HEK293 (cell line): ENCODE measurements around the gene CHD5.

ENCODE experiments used
- BCL11B ChIP-seq: fragments of 450-650 bp; formaldehyde crosslinking; IDR thresholded peaks from 2 replicates; pipeline ENCODE4 v1.5.1; 2016; ENCODE audit warnings: low read depth, missing biosample characterization, missing genetic modification characterization
- EGR2 ChIP-seq: fragments of 450-650 bp; formaldehyde crosslinking; IDR thresholded peaks from 2 replicates; pipeline ENCODE4 v1.5.1; 2016; ENCODE audit warnings: low read depth, missing biosample characterization, missing genetic modification characterization
- GLIS2 ChIP-seq: fragments of 450-650 bp; formaldehyde crosslinking; IDR thresholded peaks from 2 replicates; pipeline ENCODE4 v1.5.1; 2016; ENCODE audit warnings: missing biosample characterization, missing genetic modification characterization
- HOXA7 ChIP-seq: sonication (generic); formaldehyde crosslinking; IDR thresholded peaks from 2 replicates; pipeline ENCODE4 v1.8.1; 2022; ENCODE audit warnings: missing genetic modification reagents, borderline replicate concordance
- IKZF3 ChIP-seq: fragments of 450-650 bp; IDR thresholded peaks from 2 replicates; pipeline ENCODE4 v1.5.0; 2018; ENCODE audit warnings: missing biosample characterization, mild to moderate bottlenecking, missing genetic modification characterization, moderate library complexity
- KLF16 ChIP-seq: fragments of 450-650 bp; formaldehyde crosslinking; IDR thresholded peaks from 2 replicates; pipeline ENCODE4 v1.5.1; 2017; ENCODE audit warnings: missing biosample characterization, missing genetic modification characterization
- SCRT2 ChIP-seq: fragments of 450-650 bp; formaldehyde crosslinking; IDR thresholded peaks from 2 replicates; pipeline ENCODE4 v1.5.1; 2016; ENCODE audit warnings: missing biosample characterization, missing genetic modification characterization
- SP2 ChIP-seq: fragments of 450-650 bp; formaldehyde crosslinking; IDR thresholded peaks from 2 replicates; pipeline ENCODE4 v1.5.1; 2016; ENCODE audit warnings: missing biosample characterization, missing genetic modification characterization
- TCF7L2 ChIP-seq: IDR thresholded peaks from 2 replicates; pipeline ENCODE4 v1.6.1; 2011; ENCODE audit warnings: low read depth, mild to moderate bottlenecking, inconsistent platforms, low read length, moderate library complexity, borderline replicate concordance
- TRIM28 ChIP-seq: IDR thresholded peaks from 2 replicates; pipeline ENCODE4 v1.6.1; 2011; ENCODE audit warnings: low read length, control low read depth, borderline replicate concordance
- ZBTB17 ChIP-seq: fragments of 450-650 bp; formaldehyde crosslinking; IDR thresholded peaks from 2 replicates; pipeline ENCODE4 v1.5.1; 2016; ENCODE audit warnings: missing biosample characterization, missing genetic modification characterization
- ZFHX2 ChIP-seq: fragments of 450-650 bp; formaldehyde crosslinking; conservative IDR thresholded peaks from 2 replicates; pipeline ENCODE4 v1.5.1; 2016; ENCODE audit warnings: missing biosample characterization, missing genetic modification characterization
- ZFP3 ChIP-seq: fragments of 450-650 bp; formaldehyde crosslinking; IDR thresholded peaks from 2 replicates; pipeline ENCODE4 v1.5.1; 2016; ENCODE audit warnings: low read depth, missing biosample characterization, missing genetic modification characterization
- ZIC2 ChIP-seq: fragments of 450-650 bp; formaldehyde crosslinking; IDR thresholded peaks from 2 replicates; pipeline ENCODE4 v1.5.1; 2016; ENCODE audit warnings: missing biosample characterization, missing genetic modification characterization
- ZNF121 ChIP-seq: fragments of 450-650 bp; formaldehyde crosslinking; IDR thresholded peaks from 2 replicates; pipeline ENCODE4 v1.5.1; 2016; ENCODE audit warnings: missing biosample characterization, missing genetic modification characterization
- ZNF16 ChIP-seq: fragments of 450-650 bp; formaldehyde crosslinking; IDR thresholded peaks from 2 replicates; pipeline ENCODE4 v1.5.1; 2016; ENCODE audit warnings: low read depth, missing biosample characterization, missing genetic modification characterization
- ZNF174 ChIP-seq: fragments of 450-650 bp; formaldehyde crosslinking; IDR thresholded peaks from 2 replicates; pipeline ENCODE4 v1.5.0; 2017; ENCODE audit warnings: missing biosample characterization, mild to moderate bottlenecking, missing genetic modification characterization
- ZNF19 ChIP-seq: fragments of 450-650 bp; formaldehyde crosslinking; IDR thresholded peaks from 2 replicates; pipeline ENCODE4; 2016; ENCODE audit warnings: missing biosample characterization, missing genetic modification characterization, low read depth
- ZNF37A ChIP-seq: fragments of 450-650 bp; IDR thresholded peaks from 2 replicates; pipeline ENCODE4 v1.5.1; 2018; ENCODE audit warnings: missing biosample characterization, missing genetic modification characterization
- ZNF391 ChIP-seq: fragments of 450-650 bp; formaldehyde crosslinking; IDR thresholded peaks from 2 replicates; pipeline ENCODE4 v1.5.1; 2016; ENCODE audit warnings: low read depth, missing biosample characterization, missing genetic modification characterization, borderline replicate concordance
- ZNF530 ChIP-seq: fragments of 450-650 bp; formaldehyde crosslinking; IDR thresholded peaks from 2 replicates; pipeline ENCODE4 v1.5.1; 2016; ENCODE audit warnings: low read depth, missing biosample characterization, missing genetic modification characterization
- ZNF561 ChIP-seq: fragments of 450-650 bp; IDR thresholded peaks from 2 replicates; pipeline ENCODE4 v1.5.1; 2018; ENCODE audit warnings: missing biosample characterization, missing genetic modification characterization, borderline replicate concordance
- ZNF626 ChIP-seq: fragments of 450-650 bp; sonication (Bioruptor Pico); formaldehyde crosslinking; IDR thresholded peaks from 2 replicates; pipeline ENCODE4 v1.5.1; 2018; ENCODE audit warnings: missing biosample characterization, missing genetic modification characterization, inconsistent platforms
- ZNF747 ChIP-seq: fragments of 450-650 bp; formaldehyde crosslinking; IDR thresholded peaks from 2 replicates; pipeline ENCODE4 v1.5.1; 2016; ENCODE audit warnings: missing biosample characterization, missing genetic modification characterization
- ZNF837 ChIP-seq: fragments of 450-650 bp; formaldehyde crosslinking; IDR thresholded peaks from 2 replicates; pipeline ENCODE4 v1.5.1; 2016; ENCODE audit warnings: missing biosample characterization, missing genetic modification characterization
- ZSCAN30 ChIP-seq: fragments of 450-650 bp; IDR thresholded peaks from 2 replicates; pipeline ENCODE4 v1.5.1; 2018; ENCODE audit warnings: missing biosample characterization, mild to moderate bottlenecking, missing genetic modification characterization, moderate library complexity
- ZXDB ChIP-seq: fragments of 450-650 bp; formaldehyde crosslinking; IDR thresholded peaks from 2 replicates; pipeline ENCODE4 v1.5.1; 2016; ENCODE audit warnings: missing biosample characterization, missing genetic modification characterization
- TF ChIP-seq, protein P1 (sequence below): fragments of 450-650 bp; formaldehyde crosslinking; IDR thresholded peaks from 2 replicates; pipeline ENCODE4 v1.5.1; 2016; ENCODE audit warnings: missing biosample characterization, missing genetic modification characterization
- TF ChIP-seq, protein P2 (sequence below): fragments of 450-650 bp; formaldehyde crosslinking; conservative IDR thresholded peaks from 2 replicates; pipeline ENCODE4 v1.5.1; 2016; ENCODE audit warnings: low read depth, missing biosample characterization, missing genetic modification characterization
- TF ChIP-seq, protein P3 (sequence below): fragments of 450-650 bp; formaldehyde crosslinking; IDR thresholded peaks from 2 replicates; pipeline ENCODE4 v1.5.1; 2016; ENCODE audit warnings: missing biosample characterization, missing genetic modification characterization

CHD5 gene

DNA sequence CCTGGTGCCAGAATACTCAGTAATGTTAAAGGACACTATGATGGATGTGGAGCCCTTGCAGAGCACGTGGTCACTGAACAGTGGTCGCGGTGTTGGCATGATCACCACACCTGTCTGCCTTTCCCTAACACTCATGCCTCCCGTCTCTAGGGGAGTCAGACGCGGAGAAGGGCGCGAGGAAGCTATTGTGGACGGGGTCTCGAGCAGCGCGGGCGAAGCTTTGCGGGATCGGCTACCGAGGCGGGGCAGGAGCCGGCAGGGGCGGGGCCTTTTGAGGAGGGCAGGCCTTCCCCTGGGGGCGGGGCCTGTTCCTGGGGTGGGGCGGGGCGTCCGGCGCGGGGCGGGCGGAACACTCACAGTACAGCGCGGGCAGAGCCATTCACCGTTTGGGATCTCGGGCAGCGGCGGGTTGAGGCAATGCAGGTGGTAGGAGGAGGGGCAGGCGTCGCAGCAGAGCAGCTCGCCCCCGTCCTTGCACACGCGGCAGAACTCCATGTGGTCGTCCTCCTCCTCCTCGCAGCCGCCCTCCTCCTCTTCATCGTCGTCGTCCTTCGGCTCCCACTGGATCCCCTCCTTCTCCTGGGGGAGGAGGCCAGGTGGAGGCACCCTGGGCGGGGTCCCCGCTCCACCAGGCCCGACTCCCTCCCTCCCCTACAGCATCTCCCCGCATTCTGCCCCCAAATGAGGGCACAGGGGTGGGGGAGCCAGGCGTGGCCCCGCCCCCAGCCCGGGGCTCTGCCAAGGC lies 31.5 kb downstream of the CHD5 start (continued):
- no peak for TF ChIP-seq ZNF16
- no peak for TF ChIP-seq ZSCAN30 (tag by site-specific recombination)
- TF ChIP-seq TRIM28 = no peak
- no peak for TF ChIP-seq ZNF19 (tag by site-specific recombination)
- TF ChIP-seq IKZF3 (tag by site-specific recombination) = no peak
- TF ChIP-seq KLF16 (tag by site-specific recombination) = peak; percentile 55; the same call in 1 of the 2 replicates
- TF ChIP-seq ZNF121 (tag by site-specific recombination) = no peak
- peak; percentile 78 for TF ChIP-seq SP2
- peak; percentile 96 for TF ChIP-seq ZFHX2 (tag by site-specific recombination)
- TF ChIP-seq ZBTB17 (tag by site-specific recombination) = 0 out of 2 replicates have a peak, but pooled peaks have one; percentile 13
- TF ChIP-seq, protein P1, sequence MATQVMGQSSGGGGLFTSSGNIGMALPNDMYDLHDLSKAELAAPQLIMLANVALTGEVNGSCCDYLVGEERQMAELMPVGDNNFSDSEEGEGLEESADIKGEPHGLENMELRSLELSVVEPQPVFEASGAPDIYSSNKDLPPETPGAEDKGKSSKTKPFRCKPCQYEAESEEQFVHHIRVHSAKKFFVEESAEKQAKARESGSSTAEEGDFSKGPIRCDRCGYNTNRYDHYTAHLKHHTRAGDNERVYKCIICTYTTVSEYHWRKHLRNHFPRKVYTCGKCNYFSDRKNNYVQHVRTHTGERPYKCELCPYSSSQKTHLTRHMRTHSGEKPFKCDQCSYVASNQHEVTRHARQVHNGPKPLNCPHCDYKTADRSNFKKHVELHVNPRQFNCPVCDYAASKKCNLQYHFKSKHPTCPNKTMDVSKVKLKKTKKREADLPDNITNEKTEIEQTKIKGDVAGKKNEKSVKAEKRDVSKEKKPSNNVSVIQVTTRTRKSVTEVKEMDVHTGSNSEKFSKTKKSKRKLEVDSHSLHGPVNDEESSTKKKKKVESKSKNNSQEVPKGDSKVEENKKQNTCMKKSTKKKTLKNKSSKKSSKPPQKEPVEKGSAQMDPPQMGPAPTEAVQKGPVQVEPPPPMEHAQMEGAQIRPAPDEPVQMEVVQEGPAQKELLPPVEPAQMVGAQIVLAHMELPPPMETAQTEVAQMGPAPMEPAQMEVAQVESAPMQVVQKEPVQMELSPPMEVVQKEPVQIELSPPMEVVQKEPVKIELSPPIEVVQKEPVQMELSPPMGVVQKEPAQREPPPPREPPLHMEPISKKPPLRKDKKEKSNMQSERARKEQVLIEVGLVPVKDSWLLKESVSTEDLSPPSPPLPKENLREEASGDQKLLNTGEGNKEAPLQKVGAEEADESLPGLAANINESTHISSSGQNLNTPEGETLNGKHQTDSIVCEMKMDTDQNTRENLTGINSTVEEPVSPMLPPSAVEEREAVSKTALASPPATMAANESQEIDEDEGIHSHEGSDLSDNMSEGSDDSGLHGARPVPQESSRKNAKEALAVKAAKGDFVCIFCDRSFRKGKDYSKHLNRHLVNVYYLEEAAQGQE (tag by site-specific recombination) = no peak
- TF ChIP-seq ZNF626 (tag by site-specific recombination) = no peak
- TF ChIP-seq BCL11B (tag by site-specific recombination) = no peak
- no peak for TF ChIP-seq SCRT2 (tag by site-specific recombination)
- peak; percentile 17; the same call in 1 of the 2 replicates for TF ChIP-seq ZIC2
- TF ChIP-seq GLIS2 (tag by site-specific recombination) = peak; percentile 92
- 0 out of 2 replicates have a peak, but pooled peaks have one; percentile 49 for TF ChIP-seq ZNF391 (tag by site-specific recombination)
- no peak for TF ChIP-seq ZNF174 (tag by site-specific recombination)
- no peak for TF ChIP-seq ZNF747 (tag by site-specific recombination)
- TF ChIP-seq, protein P2, sequence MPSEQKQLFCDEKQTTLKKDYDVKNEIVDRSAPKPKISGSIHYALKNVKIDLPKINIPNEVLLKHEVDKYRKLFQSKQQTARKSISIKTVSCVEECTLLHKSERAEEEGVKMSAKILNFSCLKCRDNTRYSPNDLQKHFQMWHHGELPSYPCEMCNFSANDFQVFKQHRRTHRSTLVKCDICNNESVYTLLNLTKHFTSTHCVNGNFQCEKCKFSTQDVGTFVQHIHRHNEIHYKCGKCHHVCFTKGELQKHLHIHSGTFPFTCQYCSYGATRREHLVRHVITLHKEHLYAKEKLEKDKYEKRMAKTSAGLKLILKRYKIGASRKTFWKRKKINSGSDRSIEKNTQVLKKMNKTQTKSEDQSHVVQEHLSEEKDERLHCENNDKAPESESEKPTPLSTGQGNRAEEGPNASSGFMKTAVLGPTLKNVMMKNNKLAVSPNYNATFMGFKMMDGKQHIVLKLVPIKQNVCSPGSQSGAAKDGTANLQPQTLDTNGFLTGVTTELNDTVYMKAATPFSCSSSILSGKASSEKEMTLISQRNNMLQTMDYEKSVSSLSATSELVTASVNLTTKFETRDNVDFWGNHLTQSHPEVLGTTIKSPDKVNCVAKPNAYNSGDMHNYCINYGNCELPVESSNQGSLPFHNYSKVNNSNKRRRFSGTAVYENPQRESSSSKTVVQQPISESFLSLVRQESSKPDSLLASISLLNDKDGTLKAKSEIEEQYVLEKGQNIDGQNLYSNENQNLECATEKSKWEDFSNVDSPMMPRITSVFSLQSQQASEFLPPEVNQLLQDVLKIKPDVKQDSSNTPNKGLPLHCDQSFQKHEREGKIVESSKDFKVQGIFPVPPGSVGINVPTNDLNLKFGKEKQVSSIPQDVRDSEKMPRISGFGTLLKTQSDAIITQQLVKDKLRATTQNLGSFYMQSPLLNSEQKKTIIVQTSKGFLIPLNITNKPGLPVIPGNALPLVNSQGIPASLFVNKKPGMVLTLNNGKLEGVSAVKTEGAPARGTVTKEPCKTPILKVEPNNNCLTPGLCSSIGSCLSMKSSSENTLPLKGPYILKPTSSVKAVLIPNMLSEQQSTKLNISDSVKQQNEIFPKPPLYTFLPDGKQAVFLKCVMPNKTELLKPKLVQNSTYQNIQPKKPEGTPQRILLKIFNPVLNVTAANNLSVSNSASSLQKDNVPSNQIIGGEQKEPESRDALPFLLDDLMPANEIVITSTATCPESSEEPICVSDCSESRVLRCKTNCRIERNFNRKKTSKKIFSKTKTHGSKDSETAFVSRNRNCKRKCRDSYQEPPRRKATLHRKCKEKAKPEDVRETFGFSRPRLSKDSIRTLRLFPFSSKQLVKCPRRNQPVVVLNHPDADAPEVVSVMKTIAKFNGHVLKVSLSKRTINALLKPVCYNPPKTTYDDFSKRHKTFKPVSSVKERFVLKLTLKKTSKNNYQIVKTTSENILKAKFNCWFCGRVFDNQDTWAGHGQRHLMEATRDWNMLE = no peak
- TF ChIP-seq ZNF561 (tag by site-specific recombination) = no peak
- no peak for TF ChIP-seq ZFP3 (tag by site-specific recombination)
- TF ChIP-seq EGR2 (tag by site-specific recombination) = peak; percentile 96
- no peak for TF ChIP-seq ZNF530 (tag by site-specific recombination)
- TF ChIP-seq ZXDB (tag by site-specific recombination) = no peak
- no peak for TF ChIP-seq TCF7L2
- no peak for TF ChIP-seq HOXA7 (CRISPR knock-in tag)
- no peak for TF ChIP-seq ZNF37A (tag by site-specific recombination)
- no peak for TF ChIP-seq ZNF837 (tag by site-specific recombination)
- TF ChIP-seq, protein P3, sequence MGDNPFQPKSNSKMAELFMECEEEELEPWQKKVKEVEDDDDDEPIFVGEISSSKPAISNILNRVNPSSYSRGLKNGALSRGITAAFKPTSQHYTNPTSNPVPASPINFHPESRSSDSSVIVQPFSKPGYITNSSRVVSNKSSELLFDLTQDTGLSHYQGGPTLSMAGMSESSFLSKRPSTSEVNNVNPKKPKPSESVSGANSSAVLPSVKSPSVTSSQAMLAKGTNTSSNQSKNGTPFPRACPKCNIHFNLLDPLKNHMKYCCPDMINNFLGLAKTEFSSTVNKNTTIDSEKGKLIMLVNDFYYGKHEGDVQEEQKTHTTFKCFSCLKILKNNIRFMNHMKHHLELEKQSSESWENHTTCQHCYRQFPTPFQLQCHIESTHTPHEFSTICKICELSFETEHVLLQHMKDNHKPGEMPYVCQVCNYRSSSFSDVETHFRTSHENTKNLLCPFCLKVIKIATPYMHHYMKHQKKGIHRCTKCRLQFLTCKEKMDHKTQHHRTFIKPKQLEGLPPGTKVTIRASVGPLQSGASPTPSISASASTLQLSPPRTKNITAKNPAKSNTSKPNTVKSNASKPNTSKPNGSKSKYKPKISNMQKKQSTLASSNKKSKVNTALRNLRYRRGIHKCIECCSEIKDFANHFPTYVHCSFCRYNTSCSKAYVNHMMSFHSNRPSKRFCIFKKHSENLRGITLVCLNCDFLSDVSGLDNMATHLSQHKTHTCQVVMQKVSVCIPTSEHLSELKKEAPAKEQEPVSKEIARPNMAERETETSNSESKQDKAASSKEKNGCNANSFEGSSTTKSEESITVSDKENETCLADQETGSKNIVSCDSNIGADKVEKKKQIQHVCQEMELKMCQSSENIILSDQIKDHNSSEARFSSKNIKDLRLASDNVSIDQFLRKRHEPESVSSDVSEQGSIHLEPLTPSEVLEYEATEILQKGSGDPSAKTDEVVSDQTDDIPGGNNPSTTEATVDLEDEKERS (tag by site-specific recombination) = no peak
